Aorta (tissue), 5 donors: ENCODE data around the gene DDX49. TPM values are rescaled to one million over a fixed set of nuclear protein-coding genes. Genes with fewer than 3 reads are reported as not detected.
A peak's percentile ranks its signal among the peaks of the same experiment; 100 is the strongest.

Source experiments
- ATAC-seq: fragments of 200-7000 bp; cut with Tn5 transposase; one replicate; pipeline ENCODE4 v1.9.1; 2022; ENCODE audit warnings: moderate library complexity; ENCODE audit not compliant: low FRiP score
- DNase-seq, 2 donors: peaks; one replicate each; pipeline ENCODE4 v3.0.0-alpha.2; 2020
- H3K27ac ChIP-seq, 2 donors: one replicate each; pipeline ENCODE4 v1.5.1; 2013; ENCODE audit warnings: low read length in 2 of 2, mild to moderate bottlenecking in 2 of 2, moderate library complexity in 2 of 2, control low read depth in 1 of 2, inconsistent platforms in 1 of 2, low read depth in 1 of 2
- H3K27me3 ChIP-seq, 2 donors: one replicate each; pipeline ENCODE4 v1.6.1; 2013; ENCODE audit warnings: control low read depth in 1 of 2, low read length in 1 of 2, mild to moderate bottlenecking in 1 of 2, moderate library complexity in 1 of 2; ENCODE audit not compliant: insufficient read depth in 2 of 2, control insufficient read depth in 1 of 2
- H3K36me3 ChIP-seq, 2 donors: one replicate each; pipeline ENCODE4 v1.6.1; 2013; ENCODE audit warnings: control low read depth in 1 of 2, low read length in 1 of 2, mild to moderate bottlenecking in 1 of 2; ENCODE audit not compliant: insufficient read depth in 2 of 2, control insufficient read depth in 1 of 2
- H3K4me1 ChIP-seq, 2 donors: one replicate each; pipeline ENCODE4 v1.6.1; 2013; ENCODE audit warnings: low read length in 2 of 2, control low read depth in 1 of 2, mild to moderate bottlenecking in 1 of 2, moderate library complexity in 1 of 2; ENCODE audit not compliant: insufficient read depth in 2 of 2, control insufficient read depth in 1 of 2
- H3K4me3 ChIP-seq, 2 donors: one replicate each; pipeline ENCODE4 v1.5.1; 2013; ENCODE audit warnings: low read length in 2 of 2, control low read depth in 1 of 2, mild to moderate bottlenecking in 1 of 2
- H3K9me3 ChIP-seq: one replicate; pipeline ENCODE4 v1.6.1; 2013; ENCODE audit warnings: mild to moderate bottlenecking, low read length; ENCODE audit not compliant: control insufficient read depth
- WGBS, 2 donors: extraction: QIAGEN DNeasy Blood & Tissue Kit; methylation state at CpG; one replicate each; pipeline ENCODE4 v1.1.7; 2013; 5-methylcytosine and 5-hydroxymethylcytosine counted together
- intact Hi-C, 2 donors: fragments of 100-400 bp; cut with DNase I; formaldehyde crosslinking; loops; one replicate each; pipeline versions ENCODE4 v1.14.2 to v1.15.0; 2022
- long read RNA-seq, 2 donors: library from polyadenylated mRNA; unstranded; transcript quantifications; one replicate each; pipeline ENCODE4 v2.0.0, GENCODE V29; 2020 to 2021
- polyA plus RNA-seq, 2 donors: library from polyadenylated mRNA; stranded (reverse); fragments of 200-250 nt; gene quantifications; one replicate each; pipeline ENCODE4 v1.2.3, GENCODE V29; 2013
- total RNA-seq, 2 donors: library from RNA; stranded (reverse); fragmentation: NEBNext Ultra II Directional; extraction: Animal tissue kit (Norgen Biotek cat#: 25700); gene quantifications; one replicate each; pipeline ENCODE4 v1.2.1, GENCODE V29; 2021
- donor health status: healthy with polysubstance abuse.
- donor health status: Bipolar disorder and iron deficiency.
- donor health status: DM: no; HTN: no; CAD: no.
- donor health status: DM: no; HTN: no; CAD: no.
- donor health status: DM: yes; HTN: yes; CAD: no.

The DDX49 gene
- total RNA-seq (10 to 100 TPM; 25.0 to 32.2 TPM), polyA plus RNA-seq (10 to 100 TPM; 38.2 to 51.4 TPM)
- long read RNA-seq, donor 1, transcript DDX49-213 (13 exons, 1,691 nt), result minor isoform, 18 of 135 reads
- long read RNA-seq, donor 1, transcript DDX49-201 (13 exons, 1,830 nt), result major isoform, 89 of 135 reads
- long read RNA-seq, donor 1, partial matches to known transcripts, result 9 of 135 reads
- long read RNA-seq, donor 1, other reads (novel, unspliced or antisense), result 19 of 135 reads
- long read RNA-seq, donor 2, transcript DDX49-201 (13 exons, 1,830 nt), result major isoform, 11 of 22 reads
- long read RNA-seq, donor 2, partial matches to known transcripts, result 3 of 22 reads
- long read RNA-seq, donor 2, other reads (novel, unspliced or antisense), result 5 of 22 reads

- no peaks in the 10 kb centered on the region for H3K27me3 ChIP-seq
- 0% methylated on average over 72 of the region's 72 CpGs for WGBS, 2 donors
- H3K4me3 ChIP-seq, result peak within 1 kb of the TSS; percentile 35 to 91
- H3K36me3 ChIP-seq, result peaks cover 0 to 5% of the 10 kb centered on the region in 2 donors
- DNase-seq, result peak; percentile 99
- ATAC-seq, result peak; percentile 98
- peak within 1 kb of the TSS; percentile 15 to 53 for H3K27ac ChIP-seq
- H3K4me1 ChIP-seq, result no peaks in the 10 kb centered on the region
- intact Hi-C loops, result loop anchor here in 1 of 2 donors (1.0 kb wide), 2 partner anchors 67 to 348 kb away; partner anchors contain the start of gene UBA52
- H3K9me3 ChIP-seq, result no peaks in the 10 kb centered on the region
Measured at GRCh38 chr19:18919086-18919899, at the start of gene DDX49, which contains the start of gene COPE. DDX49 (plus strand) TSS chr19:18919715; CDS start chr19:18919742, 27 bp downstream. COPE (minus strand) TSS chr19:18919387; CDS start chr19:18919348, 39 bp downstream.

- H3K9me3 ChIP-seq, result no peaks in the 10 kb centered on the region
- ATAC-seq (no peak), DNase-seq (peak in 1 of 2 donors; percentile 75)
- H3K27me3 ChIP-seq, result no peaks in the 10 kb centered on the region
- WGBS, 2 donors, result 19% methylated on average over 53 to 62 of the region's 62 CpGs
- no peaks in the 10 kb centered on the region for H3K4me1 ChIP-seq
- no peak overlapping the region for H3K4me3 ChIP-seq
- intact Hi-C loops, result no loop called here
- no peak overlapping the region for H3K27ac ChIP-seq
- peaks cover 0 to 4% of the 10 kb centered on the region in 2 donors for H3K36me3 ChIP-seq
Measured at GRCh38 chr19:18869781-18870530, 49.6 kb upstream of the DDX49 start.

GRCh38 chr19:18870531-18871172 lies 48.9 kb upstream of the DDX49 start:
- Histone ChIP-seq H3K36me3 (peaks cover 0 to 1% of the 10 kb centered on the region in 2 donors), H3K4me1 (no peaks in the 10 kb centered on the region), H3K27ac (no peak overlapping the region), H3K9me3 (no peaks in the 10 kb centered on the region), H3K4me3 (no peak overlapping the region), H3K27me3 (no peaks in the 10 kb centered on the region)
- intact Hi-C loops, result no loop called here
- peak in 1 of 2 donors; percentile 75 for DNase-seq
- 55 to 60% methylated on average over 24 to 25 of the region's 25 CpGs for WGBS, 2 donors
- no peak for ATAC-seq

GRCh38 chr19:18871543-18871942 lies 48.0 kb upstream of the DDX49 start:
- Histone ChIP-seq H3K36me3 (peaks cover 0 to 1% of the 10 kb centered on the region in 2 donors), H3K4me3 (no peak overlapping the region), H3K4me1 (no peaks in the 10 kb centered on the region), H3K27me3 (no peaks in the 10 kb centered on the region), H3K27ac (no peak overlapping the region), H3K9me3 (no peaks in the 10 kb centered on the region)
- intact Hi-C loops, result no loop called here
- ATAC-seq, result no peak
- DNase-seq, result no peak
- WGBS, 2 donors, result 93% methylated on average over 7 of the region's 7 CpGs

GRCh38 chr19:18875726-18876125 lies 43.8 kb upstream of the DDX49 start:
- H3K27me3 ChIP-seq, result no peaks in the 10 kb centered on the region
- no peaks in the 10 kb centered on the region for H3K36me3 ChIP-seq
- H3K27ac ChIP-seq, result no peak overlapping the region
- H3K9me3 ChIP-seq, result peaks cover 3% of the 10 kb centered on the region
- no peak for DNase-seq
- H3K4me3 ChIP-seq, result no peak overlapping the region
- H3K4me1 ChIP-seq, result no peaks in the 10 kb centered on the region
- WGBS, 2 donors, result 93 to 96% methylated on average over 5 of the region's 5 CpGs
- intact Hi-C loops, result no loop called here
- ATAC-seq, result no peak

GRCh38 chr19:18876865-18877264 lies 42.6 kb upstream of the DDX49 start:
- no peaks in the 10 kb centered on the region for H3K4me1 ChIP-seq
- H3K4me3 ChIP-seq, result no peak overlapping the region
- no peak overlapping the region for H3K27ac ChIP-seq
- ATAC-seq, result no peak
- no peak for DNase-seq
- no peaks in the 10 kb centered on the region for H3K27me3 ChIP-seq
- WGBS, 2 donors, result 97 to 100% methylated on average over 7 of the region's 7 CpGs
- H3K9me3 ChIP-seq, result peaks cover 3% of the 10 kb centered on the region
- no peaks in the 10 kb centered on the region for H3K36me3 ChIP-seq
- intact Hi-C loops, result no loop called here

- H3K4me1 ChIP-seq, result no peaks in the 10 kb centered on the region
- DNase-seq (peak in 1 of 2 donors; percentile 74), ATAC-seq (no peak)
- WGBS, 2 donors, result 87 to 89% methylated on average over 25 of the region's 25 CpGs
- no peak overlapping the region for H3K27ac ChIP-seq
- no peaks in the 10 kb centered on the region for H3K27me3 ChIP-seq
- H3K36me3 ChIP-seq, result no peaks in the 10 kb centered on the region
- no peak overlapping the region for H3K4me3 ChIP-seq
- H3K9me3 ChIP-seq, result peaks cover 3% of the 10 kb centered on the region
- intact Hi-C loops, result no loop called here
Measured at GRCh38 chr19:18878058-18878797, 41.3 kb upstream of the DDX49 start.
